Measurements from ENCODE around the gene AEN. TPM values are rescaled to one million over a fixed set of nuclear protein-coding genes. Genes with fewer than 3 reads are reported as not detected.

The AEN gene
- total and polyA plus RNA-seq, 4 experiments from 2014 or later, result 33.2 to 56.8 (median 45.1) TPM

Small RNA genes within 50 kb of the gene (microRNA-seq; reads per million reads assigned to microRNA genes)
- gene MIR1179 (ENCODE audit: borderline microRNAs expressed, borderline number of aligned reads, borderline replicate concordance) (1.4 reads per million), gene MIR3529 (ENCODE audit: borderline microRNAs expressed, borderline number of aligned reads, borderline replicate concordance) (not detected), gene MIR7-2 (ENCODE audit: borderline microRNAs expressed, borderline number of aligned reads, borderline replicate concordance) (not detected)

Other genes starting within 250 kb of the AEN start
- gene MRPL46, start 154.0 kb upstream of the AEN start, total RNA-seq, result 10 to 100 TPM; 25.9 to 28.7 TPM
- gene MRPL46, start 154.0 kb upstream of the AEN start, polyA plus RNA-seq, result 10 to 100 TPM; 60.2 to 60.9 TPM
- 10 to 100 TPM; 27.5 to 35.0 TPM for gene MRPS11, start 153.6 kb upstream of the AEN start, total RNA-seq
- 10 to 100 TPM; 50.1 to 63.1 TPM for gene MRPS11, start 153.6 kb upstream of the AEN start, polyA plus RNA-seq
- gene DET1, start 74.7 kb upstream of the AEN start, total RNA-seq, result 10 to 100 TPM; 11.5 to 11.7 TPM
- 1 to 10 TPM; 1.1 to 3.4 TPM for gene DET1, start 74.7 kb upstream of the AEN start, polyA plus RNA-seq
- gene ISG20, start 17.7 kb downstream of the AEN start, total RNA-seq, result 100 to 1,000 TPM; 144 to 153 TPM
- gene ISG20, start 17.7 kb downstream of the AEN start, polyA plus RNA-seq, result 100 to 1,000 TPM; 494 to 667 TPM
- gene ACAN, start 182.1 kb downstream of the AEN start, total RNA-seq, result not detected
- under 1 TPM in 1 of 2 donors, not detected in 1; 0.02 TPM for gene ACAN, start 182.1 kb downstream of the AEN start, polyA plus RNA-seq